Measurements from ENCODE around the gene PELI3.
A peak's percentile ranks its signal among the peaks of the same experiment; 100 is the strongest.

Gene PELI3

GRCh38 chr11:66466225-66467033 is at the start of gene PELI3:
PELI3 (plus strand) TSS chr11:66466905; CDS start chr11:66468129, 1,224 bp downstream.
- TF ChIP-seq CTCF (IDR thresholded peaks at IDR 0.05): no peak
- H3K27ac ChIP-seq: peak within 1 kb of the TSS; percentile 58 to 87
- peak within 1 kb of the TSS; percentile 87 for H3K4me3 ChIP-seq
- peak; percentile 95 for DNase-seq (ENCODE audit: low spot score)

GRCh38 chr11:66417000-66417399 is 49.7 kb upstream of the PELI3 start:
- no peak overlapping the region for H3K27ac ChIP-seq
- no peak overlapping the region for H3K4me3 ChIP-seq
- TF ChIP-seq CTCF (IDR thresholded peaks at IDR 0.05): no peak
- DNase-seq (ENCODE audit: low spot score): no peak

GRCh38 chr11:66418168-66418985 is 48.3 kb upstream of the PELI3 start:
- H3K4me3 ChIP-seq: no peak overlapping the region
- no peak for TF ChIP-seq CTCF (IDR thresholded peaks at IDR 0.05)

GRCh38 chr11:66418986-66419308 is 47.8 kb upstream of the PELI3 start:
- no peak overlapping the region for H3K27ac ChIP-seq
- no peak overlapping the region for H3K4me3 ChIP-seq
- no peak for TF ChIP-seq CTCF (IDR thresholded peaks at IDR 0.05)
- no peak for DNase-seq (ENCODE audit: low spot score)

More at GRCh38 chr11:66418168-66418985, 48.3 kb upstream of the PELI3 start:
- peak; percentile 94 for DNase-seq (ENCODE audit: low spot score)
- H3K27ac ChIP-seq: peak overlapping the region; percentile 73 to 82

- no peak for DNase-seq (ENCODE audit: low spot score)
- no peak for TF ChIP-seq CTCF (IDR thresholded peaks at IDR 0.05)
- peak overlapping the region; percentile 6 for H3K4me3 ChIP-seq
- peak overlapping the region in 1 of 2 donors; percentile 27 for H3K27ac ChIP-seq
These were observed 46.9 kb upstream of the PELI3 start for GRCh38 chr11:66419825-66420224.

GRCh38 chr11:66420671-66421476 is 45.8 kb upstream of the PELI3 start, which contains the start of gene NPAS4:
NPAS4 (plus strand) TSS chr11:66421035; CDS start chr11:66421180, 145 bp downstream.
- TF ChIP-seq CTCF (IDR thresholded peaks at IDR 0.05): no peak
- peak within 1 kb of the TSS; percentile 6 for H3K4me3 ChIP-seq

More at GRCh38 chr11:66420671-66421476, 45.8 kb upstream of the PELI3 start, which contains the start of gene NPAS4:
- DNase-seq (ENCODE audit: low spot score): no peak
- H3K27ac ChIP-seq: peak within 1 kb of the TSS in 1 of 2 donors; percentile 27

All from coronary artery (tissue), 2 donors.